CD4-positive, alpha-beta T cell treated with Interleukin-6 at 100 ng/mL for 8 hours (primary cell): ENCODE measurements around the gene RTCA.
"Not testable (repeated sequence)": the region's sequence is repeated elsewhere in the genome, so short reads cannot be mapped to it uniquely, and the experiment has no call there.

Experiments used
- DNase-seq: peaks from one replicate; pipeline ENCODE4 v3.0.0-alpha.2; 2020; ENCODE audit warnings: mixed read lengths, low spot score

The RTCA gene

DNA sequence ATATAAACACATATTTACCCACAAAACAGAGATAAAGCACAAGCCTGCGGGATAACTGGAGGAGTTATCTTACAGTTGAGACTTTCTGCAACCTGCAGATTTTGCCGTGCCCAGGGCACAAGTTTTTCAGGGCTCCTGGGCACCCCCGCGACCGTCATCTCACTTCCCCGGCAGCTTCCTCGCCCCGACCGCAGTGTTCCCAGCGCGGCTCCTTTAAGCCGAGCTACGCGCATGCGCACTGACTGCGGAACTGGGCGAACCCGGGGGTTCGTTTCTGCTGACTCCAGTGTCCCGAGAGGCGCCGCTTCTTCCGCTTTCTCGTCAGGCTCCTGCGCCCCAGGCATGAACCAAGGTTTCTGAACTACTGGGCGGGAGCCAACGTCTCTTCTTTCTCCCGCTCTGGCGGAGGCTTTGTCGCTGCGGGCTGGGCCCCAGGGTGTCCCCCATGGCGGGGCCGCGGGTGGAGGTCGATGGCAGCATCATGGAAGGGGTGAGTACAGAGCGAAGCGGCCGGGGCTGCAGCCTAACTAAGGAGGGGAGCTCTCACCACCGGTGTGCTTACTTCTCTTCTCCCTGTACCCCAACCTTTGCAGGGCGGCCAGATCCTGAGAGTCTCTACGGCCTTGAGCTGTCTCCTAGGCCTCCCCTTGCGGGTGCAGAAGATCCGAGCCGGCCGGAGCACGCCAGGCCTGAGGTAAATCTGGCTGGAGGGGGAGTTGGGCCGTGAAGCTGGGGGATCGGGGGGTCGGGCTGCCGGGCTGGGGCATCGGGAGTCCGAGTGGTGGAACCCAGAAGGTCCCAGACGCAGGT is at the start of gene RTCA:
TSS of gene RTCA (plus strand) at position 286 of the 810 bp plus-strand sequence. CDS start at position 446, 160 bp downstream.
- peak; percentile 95 for DNase-seq

DNA sequence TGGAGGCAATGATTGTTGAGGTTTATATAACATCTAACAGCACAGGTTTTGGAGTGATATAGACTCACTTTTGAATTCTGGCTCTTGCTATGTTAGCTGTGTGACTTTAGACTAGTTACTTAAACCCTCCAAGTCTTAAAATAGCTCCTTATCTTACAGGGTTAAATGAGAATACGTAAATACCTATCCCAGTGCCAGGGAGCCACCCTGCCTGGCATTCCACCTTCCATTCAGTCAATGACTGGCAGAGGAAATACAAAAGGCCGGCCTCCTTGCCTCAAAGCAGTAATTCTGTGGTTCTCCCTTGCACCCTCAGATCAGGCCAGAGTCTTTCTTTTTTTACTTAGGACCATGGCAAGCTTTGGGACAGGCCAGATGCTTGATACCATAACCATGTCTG is 48.2 kb upstream of the RTCA start:
- DNase-seq: no peak

DNA sequence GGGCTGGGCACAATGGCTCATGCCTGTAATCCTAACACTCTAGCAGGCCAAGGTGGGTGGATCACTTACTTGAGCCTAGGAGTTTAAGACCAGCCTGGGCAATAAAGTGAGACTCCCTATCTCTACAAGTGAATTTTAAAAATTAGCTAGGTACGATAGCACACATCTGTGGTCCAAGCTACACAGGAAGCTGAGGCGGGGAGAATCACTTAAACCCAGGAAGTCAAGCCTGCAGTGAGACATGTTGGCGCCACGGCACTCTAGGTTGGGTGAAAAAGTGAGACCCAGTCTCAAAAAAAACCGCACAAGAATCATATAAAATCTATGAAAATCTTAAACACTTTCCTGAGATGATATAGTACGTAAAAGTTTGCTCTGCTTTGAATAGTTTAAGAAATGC is 46.6 kb upstream of the RTCA start:
- DNase-seq: no peak

DNA sequence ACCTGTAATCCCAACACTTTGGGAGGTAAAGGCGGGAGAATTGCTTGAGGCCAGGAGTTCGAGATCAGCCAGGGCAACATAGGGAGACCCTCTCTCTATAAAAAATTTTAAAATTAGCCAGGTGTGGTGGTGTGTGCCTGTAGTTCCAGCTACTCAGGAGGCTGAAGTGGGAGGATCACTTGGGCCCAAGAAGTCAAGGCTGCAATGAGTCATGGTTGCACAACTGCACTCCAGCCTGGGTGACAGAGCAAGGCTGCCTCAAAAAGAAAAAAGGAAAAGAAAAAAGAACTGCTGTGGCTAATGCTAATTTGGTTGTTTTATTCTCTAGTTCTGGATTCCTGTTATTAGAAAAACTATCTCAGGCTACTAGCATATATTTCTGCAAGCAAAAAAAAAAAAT is 46.1 kb upstream of the RTCA start:
- no peak for DNase-seq

DNA sequence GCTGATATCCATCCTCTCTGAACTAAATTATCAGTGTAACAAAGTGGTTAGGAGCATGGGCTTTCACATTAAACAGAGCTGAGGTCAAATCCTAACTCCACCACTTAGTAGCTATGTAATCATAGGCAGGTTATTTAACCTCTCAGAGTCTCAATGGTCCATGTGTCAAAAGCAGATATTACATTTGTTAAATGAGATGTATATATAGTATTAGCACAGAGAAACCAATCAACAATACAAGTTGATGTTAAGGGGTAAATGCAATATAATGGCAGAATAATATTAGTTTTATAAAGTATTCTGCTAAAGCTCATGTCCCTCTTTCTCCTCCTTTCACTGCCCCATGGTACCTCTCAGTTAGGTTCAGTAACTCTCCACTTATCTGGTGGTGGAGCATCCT is 43.6 kb upstream of the RTCA start:
- DNase-seq: no peak

DNA sequence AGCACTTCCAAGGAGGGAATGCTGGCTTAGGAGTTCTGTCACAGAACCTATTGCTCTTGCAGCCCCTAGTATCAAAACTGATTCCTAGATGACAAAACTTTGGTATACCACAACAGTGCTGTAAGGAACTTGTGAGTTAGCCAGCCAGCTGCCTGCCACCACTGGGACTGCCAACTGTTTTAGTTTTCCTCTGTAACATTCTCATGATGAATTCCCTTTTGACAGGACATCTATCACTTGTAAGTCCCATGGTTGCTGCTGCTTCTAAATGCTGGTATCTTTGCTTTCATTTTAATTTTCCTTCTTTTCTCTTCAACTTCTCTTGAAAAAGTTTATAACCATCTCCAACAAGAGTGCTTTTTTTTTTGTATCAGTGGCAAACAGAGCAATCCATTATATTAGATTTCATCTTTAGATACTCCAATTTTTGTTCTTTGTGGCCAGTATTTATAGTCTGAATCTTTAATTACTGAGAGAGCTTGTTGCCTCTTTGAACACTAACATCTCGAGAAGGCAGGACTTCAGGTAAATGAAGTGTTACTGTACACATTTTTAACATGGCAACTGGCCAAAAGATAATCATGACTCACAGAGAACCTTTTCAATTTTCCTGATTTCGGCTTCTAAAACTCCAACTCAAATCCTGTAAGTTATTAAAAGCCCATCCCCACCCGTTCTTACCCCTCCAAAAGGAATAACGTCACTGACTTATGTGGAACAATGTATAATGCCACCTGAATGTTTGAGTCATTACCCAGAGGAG is 36.2 kb upstream of the RTCA start:
- DNase-seq: no peak

DNA sequence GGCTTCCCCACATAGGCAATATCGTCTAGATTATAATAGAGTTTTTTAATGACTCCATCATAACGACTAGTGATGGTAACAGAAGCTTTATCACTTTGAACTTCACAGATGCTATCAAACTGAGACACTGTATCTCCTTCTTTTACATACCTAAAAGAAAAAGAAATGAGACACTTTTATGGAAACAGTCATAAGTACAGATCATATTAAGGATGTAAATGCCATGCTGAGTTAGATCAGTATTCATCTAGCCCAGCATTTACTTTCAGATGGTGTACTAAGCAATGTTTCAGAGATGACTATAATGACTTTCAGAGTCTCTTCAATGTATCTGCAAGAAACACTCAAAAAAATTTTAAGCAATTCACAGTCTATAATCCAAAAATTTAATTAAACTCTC is 35.3 kb upstream of the RTCA start:
- DNase-seq: no peak

DNA sequence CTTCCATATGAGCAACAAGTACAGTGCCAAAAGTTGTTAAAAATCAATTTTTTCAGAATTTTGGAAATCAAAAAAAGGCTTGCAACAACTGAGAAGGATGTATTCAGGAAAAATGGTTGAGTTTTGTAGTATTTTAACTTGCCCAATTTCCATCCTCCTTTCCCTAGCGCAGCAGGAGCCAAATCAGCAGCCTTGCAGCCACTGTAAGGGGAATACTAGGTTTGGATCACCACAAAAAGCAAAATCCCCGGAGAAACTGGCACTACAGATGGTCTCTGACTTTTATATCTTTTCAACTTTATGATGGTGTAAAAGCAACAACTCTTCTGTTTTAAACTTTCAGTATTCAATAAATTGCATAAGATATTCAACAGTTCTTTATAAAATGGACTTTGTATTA is 34.3 kb upstream of the RTCA start:
- no peak for DNase-seq

DNA sequence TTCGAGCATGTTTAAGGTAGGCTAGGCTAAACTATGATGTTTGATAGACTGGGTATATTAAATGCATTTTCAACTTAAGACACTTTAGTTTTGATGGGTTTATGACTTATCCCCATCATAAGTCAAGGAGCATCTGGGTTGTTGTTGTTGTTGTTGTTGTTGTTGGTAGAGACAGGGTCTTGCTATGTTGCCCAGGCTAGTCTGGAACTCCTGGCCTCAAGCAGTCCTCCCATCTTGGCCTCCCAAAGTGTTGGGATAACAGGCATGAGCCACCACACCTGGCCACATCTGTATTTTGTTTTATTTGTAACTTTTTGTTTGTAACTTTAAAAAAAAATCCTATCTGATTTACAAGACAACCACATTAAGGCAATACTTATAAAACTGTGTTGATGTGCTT is 33.9 kb upstream of the RTCA start:
- DNase-seq: no peak

DNA sequence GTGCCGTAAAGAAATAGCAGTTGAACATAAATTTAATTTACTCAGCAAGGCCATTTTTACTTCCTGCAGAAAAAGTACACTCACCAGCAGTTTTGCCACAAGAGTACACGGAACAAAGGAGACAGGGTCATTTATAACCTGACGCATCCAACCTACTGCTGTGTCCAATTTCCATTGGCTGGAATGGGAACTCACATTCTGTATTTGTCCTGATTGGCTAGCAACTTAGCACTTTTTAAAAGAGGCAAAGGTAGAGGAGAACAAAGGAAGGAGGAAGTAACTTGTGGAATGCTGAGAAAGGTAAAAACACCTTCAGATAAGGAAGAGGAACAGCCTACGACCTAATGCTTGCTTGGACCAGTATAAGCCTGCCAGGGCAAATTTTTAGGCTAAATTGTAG is 32.5 kb upstream of the RTCA start:
- DNase-seq: not testable (repeated sequence)

DNA sequence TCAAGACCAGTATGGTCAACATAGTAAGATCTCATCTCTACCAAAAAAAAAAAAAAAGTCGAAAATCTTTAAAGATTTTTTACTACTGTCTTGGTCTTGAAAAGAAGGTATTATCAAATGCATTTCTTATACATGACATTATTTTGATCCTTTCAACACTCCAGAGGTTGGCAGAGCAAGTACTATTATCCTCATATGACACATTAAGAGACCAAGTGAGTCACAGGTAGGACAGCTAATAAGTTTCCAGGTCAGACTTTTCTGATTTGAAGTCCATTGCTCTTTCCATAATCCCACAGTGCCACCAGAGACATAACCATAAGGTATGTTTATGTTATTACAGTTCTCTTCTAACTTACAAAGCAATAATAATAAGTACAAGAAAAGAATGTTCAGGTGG is 31.6 kb upstream of the RTCA start:
- DNase-seq: no peak

DNA sequence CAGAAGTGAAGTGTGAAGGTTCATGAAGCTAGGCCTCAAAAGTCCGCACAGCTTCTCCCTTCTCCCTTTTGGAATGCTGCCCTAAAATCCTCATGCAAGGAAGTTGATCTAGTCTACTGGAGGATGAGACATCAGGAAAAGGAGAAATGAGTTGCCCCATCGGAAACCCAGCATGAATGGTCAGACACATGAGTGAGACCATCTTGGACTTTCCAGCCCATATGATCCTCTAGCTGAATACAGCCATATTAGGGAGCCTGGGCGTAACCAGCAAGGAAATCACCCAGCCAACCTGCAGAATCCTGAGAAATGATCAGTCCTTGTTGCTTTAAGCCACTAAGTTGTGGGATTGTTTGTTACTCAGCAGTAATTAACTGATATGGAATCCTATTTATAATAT is 28.9 kb upstream of the RTCA start:
- DNase-seq: no peak

DNA sequence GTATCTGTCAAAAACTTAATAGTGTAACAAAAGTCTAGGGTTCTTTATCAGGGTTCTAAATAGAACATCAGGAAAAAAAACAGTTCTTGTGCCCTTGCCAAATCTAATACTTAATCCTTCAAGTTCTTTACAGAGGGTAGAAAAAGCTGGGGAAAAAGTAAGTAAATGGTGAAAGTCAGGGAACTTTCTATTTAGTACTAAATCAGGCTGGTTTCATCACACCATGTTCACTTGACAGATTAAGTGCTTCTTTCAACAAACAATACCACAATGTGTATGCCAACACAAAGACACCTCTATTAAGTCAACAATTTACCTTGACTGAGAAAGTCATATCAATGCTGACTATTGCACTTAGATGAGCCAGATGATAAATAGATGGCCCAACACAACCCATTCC is 26.1 kb upstream of the RTCA start:
- DNase-seq: no peak

DNA sequence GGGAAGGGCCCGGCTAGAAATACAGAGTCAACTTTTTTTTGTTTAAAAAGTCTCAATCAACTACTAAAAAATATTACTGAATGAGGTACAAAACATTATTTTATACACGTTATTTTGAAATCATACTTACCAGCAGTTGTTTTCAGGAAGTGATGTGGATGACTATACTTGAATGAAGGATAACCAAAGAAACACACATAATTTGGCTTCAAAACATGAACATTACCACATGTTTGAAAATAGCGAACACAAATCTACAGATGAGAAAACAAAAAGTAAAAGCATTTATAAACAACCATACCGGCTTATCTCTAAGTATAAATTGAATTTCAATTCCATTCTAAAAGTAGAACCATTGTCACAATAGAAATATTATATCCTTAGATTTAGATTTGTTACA is 25.4 kb upstream of the RTCA start:
- no peak for DNase-seq

DNA sequence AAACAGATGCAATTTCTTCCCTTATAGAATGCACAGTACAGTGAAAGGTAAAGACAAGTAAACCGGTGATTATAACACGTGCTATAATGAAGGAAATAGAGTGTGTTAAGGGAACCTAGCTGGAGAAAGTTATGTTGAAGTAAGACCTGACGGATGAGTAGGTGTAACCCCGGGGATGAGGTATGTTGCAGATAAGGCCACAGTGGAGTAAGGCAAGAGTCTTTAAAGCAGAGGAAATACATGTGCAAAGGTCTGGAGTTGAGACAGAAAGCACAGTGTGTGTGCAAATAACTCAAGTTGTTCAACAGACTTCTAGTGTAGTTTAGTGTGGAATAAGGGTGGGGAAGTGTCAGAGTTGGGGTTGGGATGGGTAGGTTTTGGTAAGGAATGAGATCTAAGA is 19.3 kb upstream of the RTCA start:
- DNase-seq: no peak

DNA sequence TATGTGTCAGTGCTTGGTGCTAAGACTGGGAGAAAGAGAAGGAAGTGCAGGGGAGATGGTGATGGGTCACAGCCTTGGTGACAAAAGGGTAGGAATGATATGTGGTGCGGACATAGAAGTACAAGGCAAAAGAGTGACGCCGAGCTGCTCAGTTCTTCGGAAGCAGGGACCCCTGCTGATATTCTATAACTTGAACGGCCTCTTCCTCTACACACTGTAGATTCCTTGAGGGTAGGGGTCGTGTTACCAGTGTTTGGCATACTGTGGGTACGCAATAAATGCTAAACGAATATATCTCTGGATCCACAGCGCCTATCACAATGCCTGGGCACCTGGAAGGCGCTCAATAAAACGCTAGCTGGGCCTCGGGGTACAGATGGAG is 16.9 kb upstream of the RTCA start:
- DNase-seq: no peak

DNA sequence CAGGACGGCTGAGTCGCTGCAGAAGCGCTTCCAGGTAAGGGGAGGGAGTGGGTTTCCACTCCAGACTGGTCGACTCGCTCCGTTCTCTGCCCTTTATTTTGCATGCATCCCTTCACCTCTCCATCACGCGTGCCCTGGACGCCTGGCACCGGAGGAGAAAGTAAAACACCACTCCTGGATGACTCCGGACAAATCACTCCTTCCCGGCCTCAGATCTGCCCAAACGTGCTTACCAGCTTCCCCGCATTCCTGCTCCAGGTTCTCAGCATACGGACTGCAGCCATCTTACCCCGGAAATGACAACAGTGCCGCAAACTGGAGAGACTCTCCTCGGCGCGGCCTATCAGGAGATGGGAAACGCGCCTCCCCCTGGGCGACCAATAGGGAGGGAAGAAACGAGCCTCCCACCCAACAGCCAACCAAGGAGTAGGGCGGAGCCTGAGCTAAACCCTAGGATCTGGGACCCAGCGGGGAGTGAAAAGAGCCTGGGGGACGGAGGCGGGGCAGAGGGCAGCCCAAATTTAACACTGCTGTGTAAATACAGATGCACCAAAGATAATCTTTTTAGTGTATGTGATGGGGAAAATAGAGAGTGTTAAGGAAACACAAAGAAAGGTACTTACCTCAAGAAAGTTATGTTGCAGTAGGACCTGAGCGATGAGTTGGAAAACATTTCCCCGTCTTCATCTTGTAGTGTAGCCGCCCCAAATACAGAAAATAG is 16.3 kb upstream of the RTCA start, which contains the start of gene DBT:
TSS of gene DBT (minus strand) at position 298 of the 721 bp plus-strand sequence. CDS start at position 284, 14 bp downstream.
- DNase-seq: peak; percentile 90

DNA sequence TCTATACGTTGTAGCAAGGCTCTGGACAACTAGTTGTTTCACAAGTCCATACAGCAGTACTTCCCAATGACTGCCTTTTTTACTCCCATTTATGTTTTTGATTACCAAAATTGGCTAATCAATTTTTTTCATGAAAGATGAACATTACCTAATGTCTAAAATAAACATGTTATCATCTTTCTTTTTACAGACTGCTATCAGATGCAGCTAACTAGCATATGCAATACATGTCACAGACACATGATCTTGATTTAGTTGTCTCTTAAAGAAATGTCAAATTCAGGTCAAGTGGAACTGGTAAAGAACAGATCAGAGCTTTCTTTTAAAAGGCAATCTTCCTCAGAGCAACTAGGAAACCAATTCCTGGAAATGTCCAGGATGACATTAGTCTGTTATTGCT is 15.8 kb upstream of the RTCA start:
- no peak for DNase-seq

DNA sequence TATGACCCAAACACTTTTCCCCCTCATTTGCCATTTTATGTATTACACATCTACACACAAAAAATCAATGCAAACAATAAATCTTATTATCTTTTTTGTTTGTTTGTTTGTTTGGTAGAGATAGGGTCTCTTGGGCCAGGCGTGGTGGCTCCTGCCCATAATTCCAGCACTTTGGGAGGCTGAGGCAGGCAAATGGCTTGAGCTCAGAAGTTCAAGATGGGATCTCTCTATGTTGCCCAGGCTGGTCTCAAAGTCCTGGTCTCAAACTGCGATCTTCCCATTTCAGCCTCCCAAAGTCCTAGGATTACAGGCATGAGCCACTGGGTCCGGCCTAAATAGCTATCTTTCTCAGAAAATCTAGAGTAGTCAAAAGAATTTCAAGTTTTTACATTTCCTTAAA is 15.2 kb upstream of the RTCA start:
- DNase-seq: no peak

DNA sequence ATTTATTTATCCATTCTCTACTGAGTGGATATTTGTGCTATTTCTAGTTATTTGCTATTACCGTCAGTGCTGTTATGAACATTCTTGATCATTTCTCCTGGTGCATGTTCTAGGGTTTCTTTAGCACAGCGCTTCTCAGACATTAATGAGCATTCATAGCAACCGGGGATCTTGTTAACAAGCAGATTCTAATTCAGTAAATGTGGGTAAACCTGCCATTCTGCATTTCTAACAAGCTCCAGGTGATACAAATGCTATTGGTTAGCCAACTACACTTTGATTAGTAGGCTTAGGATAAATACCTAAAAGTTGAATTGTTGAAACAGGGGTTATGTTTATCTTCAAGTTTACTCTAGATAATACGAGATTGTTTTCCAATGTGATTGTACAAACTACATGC is 13.1 kb upstream of the RTCA start:
- DNase-seq: no peak

DNA sequence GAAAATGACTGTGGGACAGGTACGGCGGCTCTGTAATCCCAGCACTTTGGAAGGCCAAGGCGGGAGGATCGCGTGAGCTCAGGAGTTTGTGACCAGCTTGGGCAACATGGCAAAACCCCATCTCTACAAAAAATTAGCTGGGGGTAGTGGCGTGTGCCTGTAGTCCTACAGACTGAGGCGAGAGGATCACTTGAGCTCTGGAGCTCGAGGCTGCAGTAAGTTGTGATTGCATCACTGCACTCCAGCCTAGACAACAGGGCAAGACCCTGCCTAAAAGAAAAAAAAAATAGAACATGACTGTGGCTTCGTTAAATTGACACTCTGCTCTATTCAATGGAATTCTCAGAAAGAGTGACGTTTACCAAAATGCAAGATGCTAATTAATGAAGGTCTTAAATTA is 12.5 kb upstream of the RTCA start:
- DNase-seq: no peak

DNA sequence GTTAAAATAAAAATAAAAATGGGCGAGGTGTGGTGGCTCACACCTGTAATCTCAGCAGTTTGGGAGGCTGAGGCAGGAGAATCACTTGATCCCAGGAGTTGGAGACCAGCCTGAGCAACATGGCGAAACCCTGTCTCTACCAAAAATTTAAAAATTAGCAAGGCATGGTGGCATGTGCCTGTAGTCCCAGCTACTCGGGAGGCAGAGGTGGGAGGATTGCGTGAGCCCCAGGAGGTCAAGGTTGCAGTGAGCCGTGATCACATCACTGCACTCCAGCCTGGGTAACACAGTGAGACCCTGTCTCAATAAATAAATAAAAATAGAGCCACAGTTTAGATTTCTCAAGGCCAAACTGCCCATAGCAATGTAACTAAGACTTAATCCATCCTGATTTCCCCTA is 9.7 kb upstream of the RTCA start:
- DNase-seq: not testable (repeated sequence)

DNA sequence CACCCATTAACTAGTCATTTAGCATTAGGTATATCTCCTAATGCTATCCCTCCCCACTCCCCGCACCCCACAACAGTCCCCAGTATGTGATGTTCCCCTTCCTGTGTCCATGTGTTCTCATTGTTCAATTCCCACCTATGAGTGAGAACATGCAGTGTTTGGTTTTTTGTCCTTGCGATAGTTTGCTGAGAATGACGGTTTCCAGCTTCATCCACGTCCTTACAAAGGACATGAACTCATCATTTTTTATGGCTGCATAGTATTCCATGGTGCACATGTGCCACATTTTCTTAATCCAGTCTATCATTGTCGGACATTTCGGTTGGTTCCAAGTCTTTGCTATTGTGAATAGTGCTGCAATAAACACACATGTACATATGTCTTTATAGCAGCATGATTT is 7.6 kb upstream of the RTCA start:
- not testable (repeated sequence) for DNase-seq
